Stimulated activated CD4-positive, alpha-beta T cell treated with anti-CD3 and anti-CD28 coated beads, Interleukin-4, amount 100 ng/mL, for 4 hours (primary cell): ENCODE measurements around the gene HOXC6.

Source experiments
- DNase-seq, 2 experiments: peaks; one replicate each; pipeline ENCODE4 v3.0.0-alpha.2; 2020

Gene HOXC6

DNA sequence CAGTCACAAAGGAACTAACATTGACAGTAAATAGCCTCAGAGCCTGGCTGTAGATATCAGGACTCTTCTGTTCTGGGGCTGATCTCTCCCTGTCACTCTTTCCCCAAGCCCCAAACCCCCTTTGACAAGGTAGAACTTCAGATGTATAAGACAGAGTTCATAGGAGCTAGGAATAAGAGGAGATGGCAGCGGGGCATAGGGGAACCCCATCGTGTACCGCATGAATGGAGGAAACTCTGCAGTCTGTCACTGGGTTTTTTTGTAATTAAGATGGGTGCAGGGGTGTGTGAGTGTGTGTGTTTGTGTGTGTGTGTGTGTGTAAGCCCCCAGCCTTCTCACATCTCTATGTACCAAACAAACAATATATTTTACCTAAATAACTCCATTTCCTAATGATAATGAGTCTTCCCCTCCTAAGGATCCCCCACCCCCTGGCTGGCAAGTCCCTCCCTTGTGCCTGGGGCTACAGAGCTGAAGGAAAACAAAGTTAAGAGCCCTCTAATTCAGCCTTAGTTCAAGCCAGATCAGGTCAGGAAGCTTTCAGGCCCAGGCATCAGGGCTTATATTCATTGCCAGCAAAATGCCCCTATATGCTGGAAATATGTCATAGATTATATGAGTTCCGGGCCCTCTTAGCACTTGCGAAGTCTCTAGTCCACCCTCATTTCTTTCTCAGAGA lies 16.3 kb downstream of the HOXC6 start:
- no peak for DNase-seq

DNA sequence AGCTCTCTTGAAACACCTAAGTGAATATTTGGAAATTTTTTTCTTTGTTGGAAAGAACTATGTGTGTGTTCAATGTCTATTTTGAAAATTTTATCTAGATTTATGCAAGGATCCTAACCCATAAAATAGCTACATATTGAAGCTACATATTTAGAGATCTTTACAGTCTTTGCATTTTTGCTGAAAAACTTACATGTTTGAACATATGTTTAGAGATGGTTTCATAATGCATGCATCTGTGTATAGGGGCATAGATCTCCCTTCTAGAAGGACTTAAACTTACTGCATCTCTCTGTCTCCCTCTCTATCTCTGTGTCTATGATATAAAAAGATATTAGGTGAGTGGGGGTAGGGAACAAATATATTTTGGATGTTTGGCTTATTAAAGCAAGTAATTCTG lies 17.2 kb downstream of the HOXC6 start:
- DNase-seq, result no peak

DNA sequence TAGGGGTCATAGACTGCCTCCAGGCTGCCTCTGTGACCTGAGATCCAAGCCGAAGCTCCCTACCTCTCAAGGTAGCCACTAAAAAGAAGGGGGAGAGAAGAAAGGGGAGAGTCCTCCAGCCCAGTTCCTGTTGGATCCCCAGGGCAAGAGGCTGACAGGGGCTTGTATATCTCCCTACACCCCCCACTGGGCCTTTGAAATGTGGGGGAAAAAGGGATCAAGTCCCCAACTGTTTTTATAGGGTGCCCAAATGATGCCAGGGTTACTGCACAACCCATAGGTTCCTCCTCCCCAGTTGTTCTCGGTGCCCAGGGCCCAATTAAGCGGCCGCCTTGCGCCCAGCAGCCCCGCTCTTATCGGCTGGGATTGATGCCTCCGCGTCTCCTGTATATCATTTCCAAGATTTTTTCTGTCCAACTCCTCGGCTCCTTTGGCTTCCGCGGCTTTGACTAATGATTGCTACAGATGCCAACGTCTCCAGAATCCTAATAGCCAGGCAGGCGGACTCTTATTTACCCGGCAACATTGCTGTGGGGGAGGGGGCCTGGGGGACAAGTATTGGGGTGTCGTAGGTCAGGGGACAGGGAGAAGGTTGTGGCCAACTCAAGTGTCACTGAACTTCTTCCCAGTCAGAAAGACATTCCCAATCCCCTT lies 17.8 kb downstream of the HOXC6 start:
- no peak for DNase-seq

DNA sequence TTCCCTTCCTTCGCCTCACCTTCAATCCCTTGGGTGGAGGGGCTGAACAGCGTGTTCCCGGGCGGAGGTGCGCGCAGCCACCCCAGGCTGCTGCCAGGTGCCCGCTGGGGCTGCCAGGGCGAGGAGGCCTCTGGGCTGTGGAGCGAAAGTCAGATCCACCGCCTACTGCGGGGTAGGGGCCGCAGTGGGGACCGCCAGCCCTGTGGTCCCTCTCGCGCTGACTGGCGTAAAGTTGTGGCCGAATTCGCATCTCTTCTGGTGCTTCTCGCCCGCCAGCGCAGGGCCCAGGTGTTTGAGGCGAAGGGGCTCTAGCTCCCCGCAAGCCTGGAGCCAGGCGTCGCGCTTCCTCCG lies 18.5 kb downstream of the HOXC6 start:
- no peak for DNase-seq

DNA sequence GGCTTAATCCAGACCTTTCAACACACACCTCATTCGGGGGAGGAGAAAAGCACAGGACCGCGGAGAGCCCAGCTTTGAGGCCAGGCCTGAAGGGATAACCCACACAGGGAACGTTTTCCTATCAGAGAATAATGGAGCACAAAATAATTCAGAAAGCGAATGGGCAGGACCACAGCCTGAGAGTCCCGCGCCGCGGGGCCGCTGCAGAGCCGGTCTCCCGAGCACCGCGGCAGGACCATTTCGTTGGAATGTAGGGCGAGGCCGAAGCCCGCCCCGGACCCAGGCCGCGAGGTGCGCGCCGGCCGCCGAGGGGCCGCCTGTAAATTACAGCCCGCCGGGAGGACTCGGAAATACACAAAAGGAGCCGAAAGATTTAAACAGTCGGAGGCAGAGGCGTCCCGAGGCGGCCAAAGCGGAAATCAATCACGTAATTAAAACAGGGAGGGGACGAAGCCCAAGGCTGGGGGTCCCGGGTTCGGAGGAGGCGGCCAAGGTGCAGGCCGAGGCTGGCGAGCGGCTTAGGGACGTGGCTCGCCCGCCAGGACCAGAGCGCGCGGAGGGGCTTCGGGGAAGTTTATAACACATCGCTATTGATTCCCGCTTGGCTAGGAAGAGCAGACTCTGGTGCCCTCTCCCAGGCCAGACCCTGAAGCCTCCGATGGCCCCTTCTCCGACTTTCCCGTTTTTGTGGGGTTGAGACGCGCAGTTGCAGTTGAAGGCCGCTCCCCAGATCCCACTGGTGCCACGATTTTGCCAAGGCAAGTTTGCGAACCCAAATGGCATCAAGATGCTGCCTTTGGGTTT lies 19.1 kb downstream of the HOXC6 start:
- DNase-seq, result no peak

DNA sequence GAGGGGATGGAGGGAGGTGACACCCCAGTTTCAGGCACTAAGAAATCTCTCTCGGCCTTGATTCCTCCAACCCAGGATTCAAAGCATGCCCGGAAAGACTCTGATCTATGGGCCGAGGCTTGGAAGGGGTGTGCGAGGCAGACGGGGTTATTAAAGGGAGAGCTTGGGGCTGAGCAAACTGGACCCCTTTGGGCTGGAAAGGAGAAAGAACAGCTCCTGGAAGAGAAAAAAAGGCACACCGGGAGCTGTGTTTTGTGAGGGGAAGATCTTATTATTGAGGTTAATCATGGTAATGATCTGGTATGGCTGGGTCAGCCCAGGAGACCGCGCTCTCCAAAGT lies 19.7 kb downstream of the HOXC6 start:
- DNase-seq, result no peak

DNA sequence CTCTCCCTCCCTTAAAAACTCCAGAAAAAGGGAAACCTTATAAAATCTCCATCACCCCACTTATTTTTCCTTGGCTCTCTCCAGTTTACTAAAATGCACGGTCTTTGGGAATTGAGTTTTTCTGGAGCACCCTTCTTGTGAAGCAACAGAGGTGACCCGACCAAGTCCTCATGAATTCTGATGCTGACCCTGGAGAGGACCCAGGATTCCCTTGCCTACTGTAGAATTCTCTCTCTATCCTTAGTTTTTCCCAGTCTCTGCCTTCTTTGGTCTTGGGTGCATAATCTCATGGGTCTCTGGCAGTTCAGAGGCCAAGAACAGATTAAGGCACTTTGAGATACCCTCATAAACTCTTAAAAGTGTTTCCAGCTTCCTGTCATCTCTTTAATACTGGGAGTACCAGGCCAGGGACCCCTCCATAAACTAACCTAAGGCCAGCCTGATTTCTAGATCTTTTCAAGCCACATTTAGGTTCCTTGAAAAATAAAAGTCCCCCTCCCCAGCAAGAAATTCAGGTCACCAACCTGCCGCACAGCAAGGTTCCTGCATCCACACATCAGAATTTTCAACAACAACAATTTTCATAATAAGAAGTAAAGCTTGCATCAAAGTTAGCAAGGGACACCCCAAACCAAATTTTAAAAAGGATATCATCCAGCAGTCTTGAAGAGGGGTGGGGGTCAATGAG lies 20.3 kb downstream of the HOXC6 start:
- DNase-seq, result no peak

DNA sequence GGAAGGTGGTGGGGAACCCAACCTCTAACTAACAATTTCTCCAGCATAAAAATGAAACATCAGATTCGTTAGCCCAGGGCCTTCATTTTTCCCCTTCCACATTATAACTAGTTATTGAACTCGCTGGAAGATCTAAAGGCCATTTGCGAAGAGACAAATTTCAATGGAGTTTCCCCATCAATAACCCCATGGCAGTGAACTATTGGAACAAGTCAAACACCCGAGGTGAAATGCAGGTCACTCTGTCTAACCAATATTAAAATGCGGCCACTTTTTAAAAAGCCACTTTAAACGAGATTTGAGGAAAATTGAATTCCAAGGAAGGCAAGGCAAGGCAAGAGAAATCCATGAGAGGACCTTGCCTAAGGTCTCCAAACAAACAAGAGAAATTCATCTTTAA lies 20.9 kb downstream of the HOXC6 start:
- no peak for DNase-seq

DNA sequence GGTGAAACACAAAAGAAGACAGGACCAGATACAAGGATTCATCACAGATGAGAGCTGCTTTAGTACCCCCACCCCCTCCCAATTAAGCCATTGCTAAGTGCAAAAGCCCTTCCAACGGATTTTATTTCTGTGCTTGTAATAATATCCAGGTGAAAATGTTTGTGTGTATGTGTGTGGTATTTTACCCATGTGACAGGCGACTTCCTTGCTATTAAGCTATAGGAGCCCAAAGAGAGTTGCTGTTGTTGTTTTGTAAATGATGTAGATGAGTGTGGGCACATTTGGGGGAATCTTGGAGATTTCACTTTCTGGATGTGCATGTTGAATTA lies 22.2 kb downstream of the HOXC6 start:
- DNase-seq, result no peak

DNA sequence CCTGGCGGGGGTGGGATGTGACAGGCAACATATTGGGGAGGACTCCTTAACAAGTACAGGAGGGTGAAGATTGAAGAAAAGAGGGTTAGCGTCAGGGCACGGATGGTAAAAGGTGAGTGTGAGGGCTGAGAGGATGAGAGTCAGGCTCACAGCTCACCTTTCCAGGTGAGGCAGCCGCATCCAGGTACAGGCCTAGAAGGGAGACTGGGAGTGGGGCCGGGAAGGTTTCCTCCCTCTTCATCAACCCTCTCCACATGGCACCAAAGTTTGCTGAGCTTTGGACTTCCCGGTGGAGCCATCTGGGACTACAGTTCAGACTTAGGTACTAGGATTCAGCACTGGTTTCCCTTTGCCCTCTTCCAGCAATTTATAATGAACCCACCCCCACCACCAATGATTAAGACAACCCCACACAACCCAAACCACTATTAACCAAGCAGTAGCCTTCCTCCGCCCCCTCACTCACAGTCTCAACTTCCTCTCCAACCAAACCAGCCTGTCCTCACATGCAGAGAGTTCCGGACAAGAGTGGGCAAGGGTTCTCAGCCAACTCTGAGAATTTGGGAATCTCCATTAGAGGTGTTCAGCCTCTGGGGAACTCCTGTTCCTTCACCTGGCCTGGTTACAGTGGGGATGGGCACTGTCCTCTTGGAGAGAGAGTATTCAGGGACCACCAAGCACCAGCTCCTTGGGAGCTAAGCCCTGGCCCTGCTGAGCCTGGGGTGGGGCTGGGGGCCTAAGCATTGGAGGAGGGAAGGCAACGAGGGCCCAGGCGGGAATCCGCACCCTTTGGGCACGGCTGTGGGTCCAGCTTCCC lies 23.0 kb downstream of the HOXC6 start:
- no peak for DNase-seq

DNA sequence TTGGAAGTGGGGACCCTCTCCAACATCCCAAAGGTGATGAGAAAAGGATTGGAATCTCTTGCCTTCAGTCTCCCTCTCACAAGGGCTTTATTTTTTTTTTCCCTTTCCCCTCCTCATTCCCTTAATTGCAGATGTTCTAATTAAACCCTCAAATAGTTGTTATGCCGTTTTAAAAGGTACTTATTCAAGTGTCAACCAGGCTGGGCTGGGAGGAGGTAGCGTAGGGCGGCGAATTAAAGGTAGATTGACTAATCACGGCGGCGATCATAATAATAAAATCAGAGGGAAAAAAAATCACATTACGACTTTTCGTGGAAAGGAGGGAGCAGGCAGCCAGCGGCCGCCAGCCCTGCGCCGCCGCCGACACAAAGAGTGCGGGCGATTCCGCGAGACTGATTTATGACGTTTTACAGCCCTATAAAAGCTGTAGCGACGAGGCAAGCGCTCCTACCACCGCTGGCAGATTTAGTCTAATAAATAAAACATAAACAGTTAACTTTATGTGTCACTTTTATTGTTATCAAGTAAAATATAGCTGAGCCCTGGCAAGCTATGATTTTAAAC lies 23.7 kb downstream of the HOXC6 start:
- DNase-seq, result no peak

DNA sequence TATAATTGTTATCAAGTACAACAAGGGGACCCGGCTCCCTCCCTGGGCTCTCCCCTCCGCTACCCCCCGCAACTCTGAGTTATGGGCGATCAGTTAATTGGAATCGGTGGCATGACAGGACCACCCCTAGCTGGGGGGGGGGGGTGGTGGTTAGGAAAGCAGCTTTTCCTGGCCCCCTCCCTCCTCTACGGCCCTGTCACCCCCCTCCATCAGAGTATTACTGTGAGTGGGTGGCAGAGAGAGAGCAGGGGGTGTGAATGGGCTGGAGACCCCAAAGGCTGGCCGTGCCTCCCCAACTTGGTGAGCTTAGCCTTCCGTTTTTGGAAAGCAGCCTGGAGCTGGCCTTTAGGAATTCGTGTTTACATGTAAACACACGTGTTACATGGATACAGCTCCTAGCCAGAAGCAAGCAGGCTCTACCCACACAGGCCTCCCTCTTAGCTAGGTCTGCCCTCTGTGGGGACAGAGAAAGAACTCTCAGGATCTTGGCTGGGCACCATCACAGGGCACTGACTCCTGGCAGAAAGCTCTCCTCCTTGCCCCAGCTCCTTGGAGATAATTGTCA lies 24.3 kb downstream of the HOXC6 start:
- no peak for DNase-seq

DNA sequence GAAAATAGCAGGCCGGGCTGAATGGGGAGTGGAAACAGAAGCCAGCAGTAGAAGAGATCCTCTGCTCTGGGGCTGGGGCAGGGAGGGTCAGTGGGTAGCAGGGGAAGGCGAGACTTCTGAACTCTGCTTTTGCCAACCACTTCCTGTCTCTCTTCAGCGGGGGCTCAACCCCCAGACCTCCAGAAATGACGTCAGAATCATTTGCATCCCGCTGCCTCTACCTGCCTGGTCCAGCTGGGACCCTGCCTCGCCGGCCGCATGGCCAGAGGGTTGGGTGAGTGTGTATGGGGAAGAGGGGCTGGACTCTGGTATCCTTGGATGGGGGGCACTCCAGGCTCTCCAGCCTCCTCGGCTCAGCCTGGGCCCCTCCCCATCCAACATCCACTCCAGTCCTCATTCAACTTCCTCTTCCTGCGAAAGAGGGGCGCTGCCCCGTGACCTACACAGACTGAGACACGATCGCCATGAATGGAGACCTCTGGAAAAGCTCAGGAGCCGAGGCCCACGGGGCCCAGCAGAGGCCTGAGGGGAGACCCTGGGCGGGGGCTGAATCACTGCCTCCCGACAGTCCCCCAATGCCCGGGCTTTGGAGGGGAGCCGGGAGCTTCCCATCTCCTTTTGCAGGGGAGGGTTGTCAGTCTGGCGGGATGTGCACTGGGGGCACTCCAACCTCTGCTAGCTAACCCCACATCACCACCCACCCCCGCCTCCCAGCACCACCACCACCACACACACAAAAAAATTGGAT lies 24.9 kb downstream of the HOXC6 start:
- no peak for DNase-seq

DNA sequence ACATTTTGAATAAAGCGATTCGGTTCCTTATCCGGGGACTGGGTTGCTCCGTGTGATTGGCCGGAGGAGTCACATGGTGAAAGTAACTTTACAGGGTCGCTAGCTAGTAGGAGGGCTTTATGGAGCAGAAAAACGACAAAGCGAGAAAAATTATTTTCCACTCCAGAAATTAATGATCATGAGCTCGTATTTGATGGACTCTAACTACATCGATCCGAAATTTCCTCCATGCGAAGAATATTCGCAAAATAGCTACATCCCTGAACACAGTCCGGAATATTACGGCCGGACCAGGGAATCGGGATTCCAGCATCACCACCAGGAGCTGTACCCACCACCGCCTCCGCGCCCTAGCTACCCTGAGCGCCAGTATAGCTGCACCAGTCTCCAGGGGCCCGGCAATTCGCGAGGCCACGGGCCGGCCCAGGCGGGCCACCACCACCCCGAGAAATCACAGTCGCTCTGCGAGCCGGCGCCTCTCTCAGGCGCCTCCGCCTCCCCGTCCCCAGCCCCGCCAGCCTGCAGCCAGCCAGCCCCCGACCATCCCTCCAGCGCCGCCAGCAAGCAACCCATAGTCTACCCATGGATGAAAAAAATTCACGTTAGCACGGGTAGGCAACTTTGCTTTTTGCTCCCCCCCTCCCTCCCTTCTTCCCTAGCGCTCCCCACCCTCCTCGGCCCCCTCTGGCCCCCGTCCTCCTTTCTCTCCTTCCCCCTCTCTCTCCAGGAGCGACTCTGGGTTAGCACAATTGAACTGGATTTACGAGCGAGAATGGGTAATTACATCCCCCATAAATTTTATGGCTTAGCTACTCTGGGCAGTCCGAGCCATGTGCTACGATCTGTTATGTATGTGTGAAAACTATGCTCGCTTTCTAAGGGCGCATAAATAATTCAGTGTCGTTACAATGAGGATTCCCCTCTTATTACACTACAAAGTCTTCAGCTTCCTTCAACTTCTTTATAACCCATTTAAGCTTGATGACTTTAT lies 25.8 kb downstream of the HOXC6 start, which contains the start of gene HOXC4:
TSS of gene HOXC4 (plus strand) at position 85 of the 991 bp plus-strand sequence. CDS start at position 173, 88 bp downstream.
- no peak for DNase-seq

DNA sequence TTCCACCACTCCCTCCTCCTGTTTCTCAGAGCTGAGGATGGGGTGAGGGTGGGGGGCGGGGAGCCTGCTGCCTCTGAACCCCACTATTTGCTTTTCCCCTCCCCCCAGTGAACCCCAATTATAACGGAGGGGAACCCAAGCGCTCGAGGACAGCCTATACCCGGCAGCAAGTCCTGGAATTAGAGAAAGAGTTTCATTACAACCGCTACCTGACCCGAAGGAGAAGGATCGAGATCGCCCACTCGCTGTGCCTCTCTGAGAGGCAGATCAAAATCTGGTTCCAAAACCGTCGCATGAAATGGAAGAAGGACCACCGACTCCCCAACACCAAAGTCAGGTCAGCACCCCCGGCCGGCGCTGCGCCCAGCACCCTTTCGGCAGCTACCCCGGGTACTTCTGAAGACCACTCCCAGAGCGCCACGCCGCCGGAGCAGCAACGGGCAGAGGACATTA lies 26.5 kb downstream of the HOXC6 start:
- no peak for DNase-seq

DNA sequence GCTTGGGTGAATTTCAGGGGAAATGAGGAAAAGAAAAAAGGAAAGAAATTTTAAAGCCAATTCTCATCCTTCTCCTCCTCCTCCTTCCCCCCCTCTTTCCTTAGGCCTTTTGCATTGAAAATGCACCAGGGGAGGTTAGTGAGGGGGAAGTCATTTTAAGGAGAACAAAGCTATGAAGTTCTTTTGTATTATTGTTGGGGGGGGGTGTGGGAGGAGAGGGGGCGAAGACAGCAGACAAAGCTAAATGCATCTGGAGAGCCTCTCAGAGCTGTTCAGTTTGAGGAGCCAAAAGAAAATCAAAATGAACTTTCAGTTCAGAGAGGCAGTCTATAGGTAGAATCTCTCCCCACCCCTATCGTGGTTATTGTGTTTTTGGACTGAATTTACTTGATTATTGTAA lies 27.3 kb downstream of the HOXC6 start:
- no peak for DNase-seq

DNA sequence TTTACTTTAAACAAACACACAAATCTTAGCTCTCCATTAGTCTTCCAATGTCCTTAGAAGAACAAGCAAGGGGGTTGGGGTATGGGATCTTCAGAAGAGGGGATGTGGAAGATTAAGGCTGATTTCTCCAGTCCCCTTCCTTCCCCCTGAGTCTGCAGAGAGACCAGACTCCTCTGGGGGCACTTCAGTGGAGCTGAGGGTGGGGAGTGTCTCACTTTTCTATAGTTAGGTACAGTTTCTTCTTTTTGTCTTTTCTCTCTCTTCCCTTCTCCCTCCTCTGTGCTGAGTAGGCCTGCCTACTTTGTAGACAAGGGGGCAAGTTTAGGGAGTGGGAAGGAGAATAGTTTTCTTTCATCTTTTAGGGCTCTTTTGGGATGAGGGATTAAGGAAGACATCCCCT lies 27.9 kb downstream of the HOXC6 start:
- DNase-seq, result no peak

DNA sequence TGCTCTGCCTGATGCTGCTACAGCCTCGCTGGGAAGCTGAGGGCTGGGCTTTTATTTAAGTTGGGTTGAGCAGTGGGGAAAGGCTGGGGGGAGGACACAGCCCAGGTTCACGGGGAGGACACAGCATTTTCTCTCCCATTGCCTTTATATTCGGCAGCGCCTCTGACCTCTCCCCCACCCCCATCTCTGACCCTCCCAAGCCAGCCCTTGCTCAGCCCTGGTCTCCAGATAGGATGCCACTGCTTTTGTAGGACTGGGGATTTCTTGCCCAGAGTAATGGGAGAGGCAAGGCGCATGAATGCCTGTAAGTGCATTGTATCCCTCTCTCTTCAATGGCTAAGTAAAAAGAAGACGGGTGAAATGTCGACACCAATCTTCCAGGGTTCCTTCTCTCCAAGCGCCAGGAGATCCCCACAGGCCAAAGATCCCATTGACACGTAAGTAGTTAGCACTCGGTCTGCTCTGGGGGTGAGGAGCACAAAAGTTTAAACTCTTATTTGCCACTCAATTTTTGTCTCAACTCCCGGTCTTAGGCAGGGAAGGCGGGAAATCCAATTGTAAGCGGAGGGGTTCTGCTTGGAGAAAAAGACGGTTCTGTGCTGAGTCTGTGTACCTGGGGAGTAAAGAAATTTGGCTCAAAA lies 30.0 kb downstream of the HOXC6 start:
- no peak for DNase-seq

DNA sequence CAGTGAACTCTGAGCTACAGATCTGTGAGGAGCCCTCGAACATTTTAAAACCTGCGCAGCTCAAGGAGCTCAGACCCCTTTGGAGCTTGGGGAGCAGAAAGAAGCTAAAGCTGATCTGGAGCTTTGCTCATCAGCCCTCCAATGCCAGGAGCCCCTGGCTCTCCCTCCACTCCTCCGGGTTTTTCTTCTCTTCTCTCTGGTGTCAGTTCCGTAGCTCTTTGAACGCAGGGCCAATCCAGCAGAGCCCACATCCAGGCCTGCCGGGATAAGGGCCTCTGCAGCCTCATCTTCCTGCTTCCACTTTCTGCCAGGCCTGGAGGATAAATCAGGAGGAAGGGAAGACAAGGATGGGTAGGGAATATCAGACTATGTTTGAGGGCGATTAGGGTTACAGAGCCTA lies 31.4 kb downstream of the HOXC6 start:
- DNase-seq, result no peak
